Stimulated activated CD8-positive, alpha-beta memory T cell treated with anti-CD3 and anti-CD28 coated beads, Interleukin-12 subunit alpha, Interleukin-12 subunit beta, amount 100 ng/mL, for 4 hours (primary cell): Measurements from ENCODE around the gene ZNF117.
"Not testable (repeated sequence)": the region's sequence is repeated elsewhere in the genome, so short reads cannot be mapped to it uniquely, and the experiment has no call there.

Experiments
- DNase-seq: peaks from one replicate; pipeline ENCODE4 v3.0.0-alpha.2; 2020; ENCODE audit warnings: low read depth

ZNF117 gene

GRCh38 chr7:64997164-64997908, 6.5 kb upstream of the ZNF117 start:
- no peak for DNase-seq

- DNase-seq = no peak
These were observed 5.5 kb upstream of the ZNF117 start for GRCh38 chr7:64996305-64996704.

- no peak for DNase-seq
These were observed 3.1 kb upstream of the ZNF117 start for GRCh38 chr7:64993901-64994300.

- DNase-seq = no peak
These were observed 2.1 kb upstream of the ZNF117 start for GRCh38 chr7:64992971-64993370.

GRCh38 chr7:64990216-64990615, 620 bp downstream of the ZNF117 start:
- DNase-seq = no peak

- no peak for DNase-seq
These were observed 12.2 kb downstream of the ZNF117 start for GRCh38 chr7:64978497-64979203.

GRCh38 chr7:64965594-64965993, 25.2 kb downstream of the ZNF117 start:
- DNase-seq = no peak

GRCh38 chr7:64959072-64959747, 31.6 kb downstream of the ZNF117 start:
- DNase-seq = no peak

- DNase-seq = no peak
These were observed 39.5 kb downstream of the ZNF117 start for GRCh38 chr7:64951250-64951848.

GRCh38 chr7:64950673-64951072, 40.2 kb downstream of the ZNF117 start:
- not testable (repeated sequence) for DNase-seq

- not testable (repeated sequence) for DNase-seq
These were observed 42.1 kb downstream of the ZNF117 start for GRCh38 chr7:64948774-64949173.

GRCh38 chr7:64947252-64948000, 43.4 kb downstream of the ZNF117 start:
- DNase-seq = no peak

- DNase-seq = no peak
These were observed 44.1 kb downstream of the ZNF117 start for GRCh38 chr7:64946772-64947171.

GRCh38 chr7:64945503-64946175, 45.2 kb downstream of the ZNF117 start:
- DNase-seq = no peak

GRCh38 chr7:64944667-64945502, 46.0 kb downstream of the ZNF117 start:
- DNase-seq = not testable (repeated sequence)

- not testable (repeated sequence) for DNase-seq
These were observed 50.8 kb downstream of the ZNF117 start for GRCh38 chr7:64940021-64940420.

GRCh38 chr7:64938540-64938939, 52.3 kb downstream of the ZNF117 start:
- DNase-seq = no peak

- no peak for DNase-seq
These were observed 56.4 kb downstream of the ZNF117 start for GRCh38 chr7:64934478-64934877.

- DNase-seq = not testable (repeated sequence)
These were observed 62.3 kb downstream of the ZNF117 start for GRCh38 chr7:64928252-64929187.
